Measurements from ENCODE around the gene SFTPD. TPM values are rescaled to one million over a fixed set of nuclear protein-coding genes. Genes with fewer than 3 reads are reported as not detected.

SFTPD gene
- total and polyA plus RNA-seq, 12 donors = 0.24 to 1.0 (median 0.70) TPM; not detected in 4

GRCh38 chr10:79936625-79937615 is 12.0 kb downstream of the SFTPD start:
- Histone ChIP-seq H3K4me3 (no peak overlapping the region), H3K9me3 (replicated peaks in 1 of 3) (no peaks in the 10 kb centered on the region), H3K4me1 (replicated peaks in 1 of 2) (no peaks in the 10 kb centered on the region), H3K27me3 (no peaks in the 10 kb centered on the region), H3K27ac (no peak overlapping the region), H3K36me3 (replicated peaks in 1 of 2) (no peaks in the 10 kb centered on the region)
- TF ChIP-seq POLR2A (IDR thresholded peaks at IDR 0.05) (no peak), CTCF (IDR thresholded peaks at IDR 0.05) (no peak)
- intact Hi-C loops (cut with DNase I) = no loop called here
- DNase-seq = peak in 1 of 7 donors; percentile 27
- WGBS, 4 donors = 78 to 81% (median 81%) methylated on average over 9 of the region's 9 CpGs

- H3K27ac ChIP-seq = no peak overlapping the region
- H3K36me3 ChIP-seq (replicated peaks in 1 of 2) = no peaks in the 10 kb centered on the region
- peaks cover 4% of the 10 kb centered on the region for H3K27me3 ChIP-seq
- no peaks in the 10 kb centered on the region for H3K4me1 ChIP-seq (replicated peaks in 1 of 2)
- no peak for TF ChIP-seq CTCF (IDR thresholded peaks at IDR 0.05)
- intact Hi-C loops (cut with DNase I) = loop anchor here in 1 of 2 donors (5.0 kb wide), 1 partner anchor 372 kb away; the partner anchor contains the start of gene SFTPA2
- no peak overlapping the region for H3K4me3 ChIP-seq
- no peaks in the 10 kb centered on the region for H3K9me3 ChIP-seq (replicated peaks in 1 of 3)
- WGBS, 4 donors = 75 to 91% (median 85%) methylated on average over 3 of the region's 3 CpGs
- DNase-seq = no peak
Measured at GRCh38 chr10:79933961-79934360, 14.9 kb downstream of the SFTPD start.

DNA sequence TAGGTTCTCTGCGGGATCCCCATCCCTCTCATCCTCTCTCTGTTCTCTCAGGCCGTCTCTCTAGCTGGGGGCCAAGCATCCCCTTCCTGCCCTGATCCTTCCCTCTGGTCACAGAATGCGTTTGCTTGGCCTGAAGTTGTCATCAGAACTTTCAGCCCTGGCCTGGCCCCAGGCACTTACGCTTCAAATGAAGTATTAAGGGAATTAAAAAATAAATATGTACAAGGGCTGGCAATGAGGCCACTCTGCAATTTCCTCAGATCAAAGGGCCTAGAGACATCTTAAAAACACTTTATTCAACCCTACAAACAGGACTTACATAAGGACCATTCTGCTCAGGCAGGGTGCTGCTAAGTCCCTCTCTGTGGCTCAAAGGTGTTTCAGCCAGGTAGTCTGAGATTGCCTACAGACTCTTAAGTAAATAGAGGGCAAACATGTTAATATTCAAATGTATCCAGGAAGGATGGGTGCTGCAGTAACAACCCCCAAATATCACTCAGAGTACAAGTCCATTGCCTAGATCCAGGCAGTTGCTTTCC is 16.0 kb downstream of the SFTPD start:
- intact Hi-C loops (cut with DNase I) = loop anchor here in 1 of 2 donors (5.0 kb wide), 1 partner anchor 371 kb away; the partner anchor contains the start of gene SFTPA2
- no peak for DNase-seq
- TF ChIP-seq CTCF (IDR thresholded peaks at IDR 0.05) = no peak
- no peak for TF ChIP-seq POLR2A (IDR thresholded peaks at IDR 0.05)
- Histone ChIP-seq H3K27ac (no peak overlapping the region), H3K4me3 (no peak overlapping the region), H3K9me3 (replicated peaks in 1 of 3) (no peaks in the 10 kb centered on the region), H3K4me1 (replicated peaks in 1 of 2) (no peaks in the 10 kb centered on the region), H3K36me3 (replicated peaks in 1 of 2) (no peaks in the 10 kb centered on the region), H3K27me3 (peaks cover 4% of the 10 kb centered on the region)
- 71 to 91% (median 80%) methylated on average over 4 of the region's 4 CpGs for WGBS, 4 donors

GRCh38 chr10:79932307-79932706 is 16.6 kb downstream of the SFTPD start:
- 78 to 88% (median 83%) methylated on average over 1 of the region's 1 CpG for WGBS, 4 donors

More at GRCh38 chr10:79932307-79932706, 16.6 kb downstream of the SFTPD start:
- intact Hi-C loops (cut with DNase I) = loop anchor here in 1 of 2 donors (5.0 kb wide), 1 partner anchor 370 kb away; the partner anchor contains the start of gene SFTPA2
- Histone ChIP-seq H3K9me3 (replicated peaks in 1 of 3) (no peaks in the 10 kb centered on the region), H3K27me3 (peaks cover 4% of the 10 kb centered on the region), H3K4me3 (no peak overlapping the region), H3K36me3 (replicated peaks in 1 of 2) (no peaks in the 10 kb centered on the region), H3K27ac (no peak overlapping the region), H3K4me1 (replicated peaks in 1 of 2) (no peaks in the 10 kb centered on the region)
- TF ChIP-seq CTCF (IDR thresholded peaks at IDR 0.05) = no peak
- TF ChIP-seq POLR2A (IDR thresholded peaks at IDR 0.05) = no peak
- DNase-seq = no peak
